Stimulated activated naive CD4-positive, alpha-beta T cell treated with Interleukin-2 at 50 U/mL for 16 hours (primary cell): Measurements from ENCODE around the gene MTHFSD.

Experiments used
- DNase-seq: peaks from one replicate; lab custom pipeline; 2025; lab: John Stamatoyannopoulos, UW

MTHFSD gene

DNA sequence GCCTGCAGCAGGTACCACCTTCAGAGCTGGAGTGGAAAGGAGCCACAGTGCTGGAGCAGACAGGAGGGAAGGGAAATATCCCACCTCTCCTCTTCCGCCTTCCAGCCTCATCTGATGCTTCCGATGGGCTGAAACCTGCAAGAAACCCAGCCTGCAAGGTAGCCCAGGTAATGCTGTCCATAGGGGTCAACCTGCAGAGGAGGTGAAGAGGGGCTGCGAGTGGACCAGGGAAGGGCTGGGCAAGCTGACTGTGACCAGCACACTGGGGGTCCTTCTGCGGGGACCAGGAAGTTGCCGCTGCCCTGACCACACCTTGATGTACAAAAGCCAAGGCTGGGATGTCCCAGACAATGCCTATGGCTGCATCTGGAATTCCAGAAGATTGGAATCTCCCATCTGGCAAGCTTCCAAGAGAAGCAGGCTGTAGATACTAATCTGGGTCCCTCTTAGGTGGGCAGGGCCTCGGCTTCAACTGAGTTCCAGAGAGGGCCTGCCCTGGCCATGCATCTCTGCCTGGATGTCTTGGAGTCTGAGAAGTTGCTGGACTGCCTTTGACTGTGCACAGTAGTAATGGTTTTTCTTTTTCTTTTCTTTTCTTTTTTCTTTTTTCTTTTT lies 29.1 kb upstream of the MTHFSD start:
- no peak for DNase-seq

DNA sequence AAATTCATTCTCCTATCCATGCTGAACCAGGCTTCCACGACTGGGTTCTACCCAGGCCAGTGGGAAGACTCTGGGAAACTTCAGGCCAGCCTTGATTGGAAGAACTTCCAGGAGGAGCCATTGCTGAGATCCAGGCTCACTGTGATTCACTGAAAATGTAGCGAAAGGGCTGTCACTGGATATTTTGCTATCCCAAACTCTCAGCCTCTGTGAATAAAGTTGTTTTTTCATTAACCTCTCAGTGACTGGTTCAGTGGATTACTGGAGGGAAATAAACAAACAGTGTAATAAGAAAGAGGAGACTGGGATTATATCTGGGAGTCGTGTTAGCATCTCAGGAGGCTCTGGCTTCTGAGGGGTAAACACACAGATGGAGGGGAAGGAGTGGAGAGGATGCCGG lies 26.4 kb upstream of the MTHFSD start:
- DNase-seq, result no peak

- no peak for DNase-seq
Measured at GRCh38 chr16:86580791-86581170, 25.7 kb upstream of the MTHFSD start.

DNA sequence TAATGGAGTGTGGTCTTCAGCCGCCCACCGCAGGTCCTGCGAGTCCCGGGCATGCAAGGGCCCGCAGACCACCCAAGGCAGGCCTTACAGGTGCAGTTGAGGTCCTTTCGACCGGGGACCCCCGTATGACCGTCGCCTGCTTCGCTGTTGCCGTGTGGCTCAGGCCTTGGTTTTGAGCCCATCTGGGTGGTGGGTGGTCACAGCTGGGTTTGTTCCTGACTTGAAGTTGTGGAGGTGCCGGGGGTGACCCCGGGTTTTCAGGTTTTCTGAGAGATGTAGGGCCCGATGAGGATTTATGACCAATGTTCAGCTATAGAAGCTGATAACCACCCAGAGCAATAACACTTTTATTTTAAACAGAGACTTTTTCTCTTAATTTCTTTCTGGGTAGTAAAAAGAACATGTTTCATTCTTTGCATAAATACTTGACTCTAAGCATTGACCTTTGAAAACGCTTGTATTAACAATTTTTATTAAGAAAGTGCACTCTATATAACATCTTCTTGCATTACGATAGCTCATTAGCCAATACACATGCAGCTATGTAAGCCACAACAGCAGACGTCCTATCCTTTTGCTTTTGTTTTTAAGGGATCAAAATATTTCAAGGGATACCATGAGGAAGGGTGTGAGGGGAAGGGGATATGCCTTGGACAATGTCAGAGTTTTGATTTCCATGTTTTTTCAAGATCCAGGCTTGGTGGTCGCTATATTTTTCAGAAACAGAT lies 25.2 kb upstream of the MTHFSD start:
- DNase-seq, result no peak

DNA sequence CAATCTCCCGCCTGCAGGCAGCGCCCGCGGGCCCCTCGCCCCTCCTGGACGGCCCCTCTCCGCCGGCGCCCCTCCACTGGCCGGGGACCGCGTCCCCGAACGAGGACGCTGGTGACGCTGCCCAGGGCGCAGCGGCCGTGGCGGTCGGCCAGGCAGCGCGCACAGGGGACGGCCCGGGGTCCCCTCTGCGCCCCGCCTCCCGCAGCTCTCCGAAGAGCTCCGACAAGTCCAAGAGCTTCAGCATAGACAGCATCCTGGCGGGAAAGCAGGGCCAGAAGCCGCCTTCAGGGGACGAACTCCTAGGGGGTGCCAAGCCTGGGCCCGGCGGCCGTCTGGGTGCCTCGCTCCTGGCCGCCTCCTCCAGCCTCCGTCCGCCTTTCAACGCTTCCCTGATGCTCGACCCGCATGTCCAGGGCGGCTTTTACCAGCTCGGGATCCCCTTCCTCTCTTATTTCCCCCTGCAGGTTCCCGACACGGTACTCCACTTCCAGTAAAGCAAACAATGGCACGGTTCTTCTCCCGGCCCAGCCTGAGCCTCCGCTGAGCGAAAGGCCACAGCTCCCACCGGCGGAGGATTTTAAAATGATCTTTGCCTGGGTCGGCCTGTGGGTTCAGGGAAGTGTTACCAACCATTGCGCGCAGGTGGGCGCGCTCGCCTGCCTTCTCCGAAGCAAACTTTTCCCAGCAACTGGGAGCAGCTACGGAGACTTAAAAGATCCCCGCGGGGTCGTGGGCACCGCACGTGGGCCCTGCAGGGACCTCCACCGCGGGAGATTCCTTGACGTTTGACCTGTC lies 24.4 kb upstream of the MTHFSD start:
- DNase-seq, result no peak

- DNase-seq, result no peak
Measured at GRCh38 chr16:86578611-86579267, 23.7 kb upstream of the MTHFSD start.

GRCh38 chr16:86578061-86578599 lies 23.1 kb upstream of the MTHFSD start, which contains the start of gene FOXL1:
TSS of gene FOXL1 (plus strand) at chr16:86578549. CDS start at chr16:86578724, 175 bp downstream.
- no peak for DNase-seq

DNA sequence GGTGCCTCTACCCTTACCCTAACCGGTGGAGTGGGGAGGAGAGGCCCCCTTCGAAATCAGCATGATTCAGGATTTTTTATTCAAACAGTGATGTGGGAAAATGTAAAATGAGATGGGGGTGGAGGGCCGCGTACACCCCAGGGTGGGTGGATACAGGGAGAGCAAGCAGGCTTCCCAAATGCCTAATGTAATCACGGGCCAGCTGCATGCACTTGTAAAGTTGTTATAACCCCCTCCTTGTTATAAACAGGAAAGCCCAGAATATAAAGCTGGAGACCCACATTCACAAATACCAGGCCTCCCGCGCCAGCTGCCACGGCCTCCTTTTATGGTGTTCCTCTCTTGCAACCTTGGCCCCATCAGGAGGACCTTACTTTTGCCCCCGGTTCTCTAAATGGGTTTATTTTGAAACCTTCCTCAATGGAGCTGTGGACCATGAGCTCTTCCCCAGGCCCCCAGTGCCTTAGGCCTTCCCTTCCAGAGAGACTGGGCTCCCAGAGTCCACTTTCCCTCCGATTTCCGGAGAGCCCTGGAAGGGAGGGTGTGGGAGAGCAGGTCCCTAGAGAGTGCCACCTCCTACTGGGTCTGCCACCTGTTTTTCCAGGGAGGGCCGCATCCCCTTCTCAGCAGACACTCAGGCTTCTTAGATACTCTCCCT lies 22.4 kb upstream of the MTHFSD start:
- no peak for DNase-seq

GRCh38 chr16:86576591-86577313 lies 21.7 kb upstream of the MTHFSD start:
- DNase-seq, result no peak

DNA sequence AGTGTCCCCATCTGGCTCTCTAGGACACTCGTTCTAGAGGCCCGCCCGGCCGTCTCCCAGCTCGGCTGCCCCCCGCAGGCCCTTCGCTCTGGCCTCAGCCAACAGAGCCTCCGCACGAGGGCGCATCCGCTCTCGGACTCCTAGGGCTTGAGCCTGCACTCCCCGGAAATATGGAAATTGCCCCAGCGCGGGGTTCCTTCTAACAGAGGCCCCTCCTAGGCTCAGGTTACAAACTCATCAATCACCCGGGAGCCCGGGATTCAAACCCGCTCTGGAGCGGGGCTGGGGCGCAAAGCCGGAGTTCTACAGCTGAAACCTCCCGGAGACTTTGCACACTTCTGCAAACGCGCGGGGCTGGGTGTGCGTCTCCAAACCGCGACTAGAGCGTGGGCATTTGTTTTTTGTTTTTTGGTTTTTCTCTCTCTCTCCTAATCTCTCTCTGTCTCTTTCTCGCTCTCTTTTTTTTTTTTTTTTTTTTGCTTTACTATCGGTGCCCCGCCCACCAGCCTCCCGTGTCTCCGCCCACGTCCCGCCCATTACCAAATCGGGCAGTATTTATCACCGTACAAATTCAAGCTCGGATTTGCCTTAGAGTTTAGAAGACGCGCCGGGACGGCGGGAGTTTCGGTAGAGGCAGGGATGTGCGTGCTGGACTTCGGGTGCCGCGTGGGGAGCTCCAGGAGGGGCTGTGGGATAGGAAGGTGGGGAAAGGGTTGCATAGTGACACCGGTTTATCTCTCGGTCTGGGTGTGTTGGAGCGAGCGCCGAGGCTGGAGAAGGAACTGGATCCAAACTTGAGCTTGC lies 20.9 kb upstream of the MTHFSD start:
- peak; percentile 13 for DNase-seq

- no peak for DNase-seq
Measured at GRCh38 chr16:86575095-86575685, 20.2 kb upstream of the MTHFSD start.

- no peak for DNase-seq
Measured at GRCh38 chr16:86574646-86575045, 19.6 kb upstream of the MTHFSD start.

- DNase-seq, result no peak
Measured at GRCh38 chr16:86573646-86574508, 18.8 kb upstream of the MTHFSD start.

GRCh38 chr16:86573215-86573614 lies 18.2 kb upstream of the MTHFSD start:
- DNase-seq, result no peak

- no peak for DNase-seq
Measured at GRCh38 chr16:86572606-86573005, 17.6 kb upstream of the MTHFSD start.

DNA sequence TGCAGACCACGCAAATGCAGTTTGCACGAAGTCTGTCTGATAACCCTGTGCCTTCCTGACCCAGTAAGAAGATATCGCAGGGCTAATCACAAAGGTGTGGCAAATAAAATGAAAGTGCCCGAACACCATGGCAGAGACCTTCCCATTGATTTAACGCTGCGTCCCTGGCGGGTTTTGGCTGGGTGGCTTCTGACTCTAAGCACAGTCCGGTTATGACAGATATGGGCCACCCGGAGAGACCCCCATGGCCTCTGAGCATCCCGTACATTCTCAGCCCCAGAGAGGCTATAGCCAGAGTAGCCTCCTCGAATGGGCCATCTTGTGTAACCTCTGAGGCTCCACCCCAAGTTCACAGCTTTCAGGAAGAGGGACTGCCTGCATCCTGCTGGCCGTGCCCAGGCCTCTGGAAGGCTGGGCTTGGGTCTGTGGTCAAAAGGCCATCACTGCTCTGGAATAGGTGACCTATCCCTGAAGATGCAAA lies 17.0 kb upstream of the MTHFSD start:
- DNase-seq, result no peak

DNA sequence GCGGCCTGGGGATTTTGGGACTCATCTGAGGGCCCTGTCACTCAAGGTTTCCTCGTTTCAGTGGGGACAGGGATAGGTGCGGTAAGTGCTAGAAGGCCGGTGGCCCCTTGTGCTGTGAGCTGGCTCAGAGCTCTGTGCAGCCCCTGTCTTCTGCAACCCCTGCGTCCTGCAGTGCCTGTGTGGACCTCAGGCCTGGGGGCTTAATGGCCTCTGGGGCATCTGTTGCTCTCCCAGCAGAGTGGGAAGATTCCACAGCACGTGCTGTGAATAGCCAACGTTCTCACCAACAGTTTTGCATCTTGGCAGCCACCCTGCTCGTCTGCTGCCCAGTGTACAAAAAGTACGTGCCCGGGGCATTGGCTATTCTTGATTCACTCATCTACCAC lies 16.5 kb upstream of the MTHFSD start:
- no peak for DNase-seq
